GM21528 (cell line): ENCODE measurements around the gene GZF1.

Source experiments
- ATAC-seq: cut with Tn5 transposase; IDR thresholded peaks from one replicate; pipeline ENCODE4 v1.9.1; 2021; ENCODE audit warnings: mild to moderate bottlenecking, moderate library complexity; ENCODE audit not compliant: unreplicated experiment, low FRiP score

GZF1 gene

DNA sequence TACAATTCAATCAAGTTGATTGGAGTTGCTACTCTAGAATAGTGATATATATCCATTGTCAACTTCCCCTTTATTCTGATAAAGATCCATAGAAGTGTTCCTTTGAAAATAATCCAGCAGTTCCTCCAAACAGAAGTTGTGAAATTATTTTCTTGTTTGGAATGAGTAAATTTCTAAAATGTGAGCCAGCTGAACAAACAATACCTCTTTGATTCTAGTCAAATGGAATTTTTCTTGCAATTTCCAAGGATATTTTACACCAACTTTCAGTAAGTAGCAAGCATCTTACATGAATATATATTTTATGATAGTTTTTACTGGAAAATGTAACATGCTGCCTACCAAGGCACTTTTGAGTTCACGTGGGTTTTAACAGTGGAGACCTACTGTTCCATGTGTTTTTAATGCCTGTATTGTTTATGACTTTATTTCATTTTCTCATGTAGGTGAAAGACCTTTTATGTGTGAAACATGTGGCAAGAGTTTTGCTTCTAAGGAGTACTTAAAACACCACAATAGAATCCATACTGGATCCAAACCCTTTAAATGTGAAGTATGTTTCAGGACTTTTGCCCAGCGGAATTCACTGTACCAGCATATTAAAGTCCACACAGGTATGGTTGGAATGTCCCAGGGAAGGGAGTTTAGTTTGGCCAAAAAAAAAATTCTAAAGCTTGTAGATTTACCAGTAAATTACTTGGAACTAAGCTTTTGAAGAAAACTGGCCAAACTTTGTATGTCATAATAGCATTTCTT lies 6.5 kb downstream of the GZF1 start:
- no peak for ATAC-seq

DNA sequence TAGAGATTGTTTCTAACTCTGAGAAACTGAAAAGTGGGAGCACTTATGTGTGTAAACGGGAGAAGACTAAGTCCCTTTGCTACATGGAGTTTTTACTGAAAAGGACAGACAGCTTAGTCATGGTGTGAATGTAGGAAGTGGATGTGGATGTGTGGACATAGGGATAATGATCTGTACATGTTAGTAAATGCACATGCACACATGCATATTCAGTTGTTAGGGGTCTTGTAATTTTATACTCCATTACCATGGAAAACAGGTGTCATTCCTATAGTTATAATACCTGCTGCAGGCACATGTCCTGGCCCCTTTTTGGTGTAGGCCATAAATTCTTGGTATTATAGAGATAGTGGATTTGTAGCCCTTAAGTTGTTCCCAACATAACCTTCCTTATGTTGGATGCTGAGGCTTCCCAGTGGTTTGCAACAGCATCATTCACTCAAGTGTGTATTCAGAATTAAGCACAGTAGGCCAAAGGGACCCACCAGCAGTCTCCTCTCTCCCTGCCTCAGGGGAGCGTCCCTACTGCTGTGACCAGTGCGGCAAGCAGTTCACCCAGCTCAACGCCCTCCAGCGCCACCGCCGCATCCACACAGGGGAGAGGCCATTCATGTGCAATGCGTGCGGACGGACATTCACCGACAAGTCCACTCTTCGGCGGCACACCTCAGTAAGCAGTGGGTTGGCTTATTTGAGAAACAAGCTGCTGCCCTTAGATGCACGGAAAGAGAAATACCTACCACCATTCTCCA lies 7.3 kb downstream of the GZF1 start:
- no peak for ATAC-seq

DNA sequence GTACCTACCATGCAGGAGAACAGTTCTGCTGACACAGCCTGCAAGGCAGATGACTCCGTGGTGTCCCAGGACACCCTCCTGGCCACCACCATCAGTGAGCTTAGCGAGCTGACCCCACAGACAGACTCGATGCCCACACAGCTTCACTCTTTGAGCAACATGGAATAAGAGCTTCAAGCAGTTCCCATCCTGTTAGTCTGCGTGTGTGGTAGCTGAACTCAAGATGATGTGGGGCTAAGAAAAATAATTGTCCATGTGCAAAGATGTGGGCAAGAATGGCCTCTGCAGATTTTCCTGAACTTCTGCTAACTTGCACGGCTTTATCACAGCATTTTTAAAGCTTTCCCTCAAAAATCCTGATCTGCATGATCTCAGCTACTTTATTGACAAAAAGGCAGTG lies 8.3 kb downstream of the GZF1 start:
- ATAC-seq = no peak

- no peak for ATAC-seq
These were observed 8.9 kb downstream of the GZF1 start for GRCh38 chr20:23370873-23371272.

DNA sequence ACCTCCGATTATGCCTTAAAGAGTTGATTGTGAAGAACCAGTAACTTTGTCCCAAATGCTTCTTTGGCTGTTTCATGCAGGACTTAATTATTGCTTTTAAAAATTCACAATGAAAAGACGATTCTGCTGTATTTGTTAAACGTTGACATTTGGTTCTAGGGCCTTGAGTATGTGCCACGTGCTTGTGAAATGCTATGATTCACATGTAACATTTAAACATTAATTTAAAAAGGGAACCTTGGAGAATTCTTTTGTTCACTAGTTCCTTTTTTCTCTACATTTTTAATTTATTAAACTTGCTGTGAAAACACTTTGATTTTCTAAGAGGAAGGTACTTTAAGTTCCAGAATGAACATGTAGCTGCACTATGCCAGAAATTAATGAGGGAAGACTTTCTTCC lies 9.5 kb downstream of the GZF1 start:
- ATAC-seq = no peak

DNA sequence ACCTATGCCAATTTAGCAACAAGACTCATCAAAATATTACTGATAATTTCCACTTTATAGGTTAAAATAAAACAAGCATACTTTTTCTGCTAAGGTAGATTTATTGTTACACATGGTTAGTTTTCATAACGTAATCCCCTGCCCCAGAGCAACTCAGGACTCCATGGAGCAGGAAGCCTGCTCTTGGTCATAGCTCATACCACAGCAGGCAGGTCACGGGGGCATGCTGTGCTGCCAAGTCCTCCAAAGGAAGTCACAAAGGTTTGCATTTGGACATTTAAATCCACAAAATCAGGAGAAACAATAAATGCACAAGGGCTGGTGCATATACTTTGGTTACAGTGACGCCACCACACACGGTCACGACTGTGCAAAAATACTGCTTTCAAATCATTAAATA lies 12.5 kb downstream of the GZF1 start:
- ATAC-seq = no peak

- no peak for ATAC-seq
These were observed 13.8 kb downstream of the GZF1 start for GRCh38 chr20:23375827-23376226.

DNA sequence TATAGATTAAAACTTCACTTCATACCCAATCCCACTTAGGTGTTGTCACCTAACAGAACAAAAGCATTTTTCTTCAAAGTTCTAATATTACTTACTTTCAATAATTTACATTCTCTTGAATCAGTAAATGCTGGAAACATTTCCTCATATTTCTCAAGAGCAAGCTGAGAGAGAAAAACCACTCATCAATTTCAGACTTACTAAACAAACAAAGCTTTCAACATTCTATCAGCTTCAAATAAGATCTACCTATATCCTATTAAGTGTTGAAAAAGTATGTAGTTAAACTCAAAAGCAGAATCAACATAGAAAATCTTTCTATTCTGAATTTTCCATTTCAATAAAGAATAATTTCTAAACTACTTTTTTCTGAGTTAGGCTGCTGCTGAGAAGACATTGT lies 17.8 kb downstream of the GZF1 start:
- ATAC-seq = no peak

GRCh38 chr20:23381876-23382275 lies 19.9 kb downstream of the GZF1 start:
- no peak for ATAC-seq

DNA sequence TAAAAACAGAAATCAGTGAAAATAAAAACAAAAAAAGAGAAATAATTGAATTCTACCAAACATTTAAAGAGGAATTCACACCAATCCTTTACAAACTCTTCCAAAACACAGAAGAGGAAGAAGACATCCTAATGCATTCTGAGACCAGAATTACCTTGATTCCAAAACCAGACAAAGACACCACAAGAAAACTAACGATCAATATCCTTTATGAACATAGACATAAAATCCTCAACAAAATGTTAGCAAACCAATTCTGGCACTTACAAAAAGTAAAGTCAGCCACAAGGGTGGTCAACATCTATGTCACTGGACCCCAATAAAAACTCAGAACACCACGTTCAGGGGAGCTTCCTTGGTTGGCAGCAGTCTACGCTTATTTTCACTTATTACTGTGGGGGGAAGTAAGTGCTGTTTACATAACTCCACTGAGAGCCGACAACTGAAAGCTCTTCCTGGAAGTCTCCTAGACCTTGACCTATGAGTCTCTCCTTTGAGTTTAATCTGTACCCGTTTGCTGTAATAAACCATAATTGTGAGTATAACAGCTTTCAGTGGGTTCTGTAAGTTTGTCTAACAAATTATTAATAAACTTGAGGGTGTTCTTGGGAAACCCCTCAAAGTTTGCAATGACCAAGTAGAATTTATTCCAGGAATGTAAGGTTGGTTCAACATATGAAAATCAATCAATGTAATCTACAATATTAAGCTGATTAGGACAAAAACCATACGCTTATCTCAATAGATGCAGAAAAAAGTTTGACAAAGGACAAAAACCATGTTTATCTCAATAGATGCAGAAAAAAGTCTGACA lies 24.5 kb downstream of the GZF1 start:
- ATAC-seq = no peak

- ATAC-seq = no peak
These were observed 25.1 kb downstream of the GZF1 start for GRCh38 chr20:23387118-23387443.

DNA sequence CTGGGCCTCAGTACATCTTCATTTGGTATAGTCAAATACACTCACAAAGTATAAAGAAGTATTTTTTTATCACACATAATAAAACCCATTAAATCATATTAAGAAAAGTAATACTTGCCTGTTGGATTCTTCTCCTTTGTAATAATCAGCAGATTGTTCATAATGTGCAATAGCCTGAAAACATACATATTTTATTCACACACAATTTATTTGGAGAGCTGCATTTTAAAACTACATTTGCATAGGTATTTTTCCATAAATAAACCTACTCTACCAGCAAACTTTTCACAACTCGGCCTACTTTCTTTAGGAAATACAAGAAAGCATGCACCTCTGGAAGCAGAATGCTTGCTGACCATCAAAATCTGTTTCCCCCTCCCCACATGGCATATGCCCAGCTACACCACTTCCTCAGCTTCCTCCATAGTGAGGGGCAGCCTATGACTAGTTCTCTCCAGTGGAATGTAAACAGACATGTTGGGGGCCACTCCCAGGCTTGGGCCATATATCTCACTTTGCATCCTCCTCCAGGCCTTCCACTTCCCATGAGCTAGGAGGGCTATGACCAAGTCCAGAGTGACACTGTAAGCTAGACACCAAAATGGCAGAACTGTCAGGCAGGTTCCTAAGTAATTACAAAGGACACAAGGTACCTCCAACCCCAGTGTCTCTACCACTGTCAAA lies 28.3 kb downstream of the GZF1 start:
- ATAC-seq = no peak

- no peak for ATAC-seq
These were observed 29.8 kb downstream of the GZF1 start for GRCh38 chr20:23391707-23392310.

GRCh38 chr20:23393996-23394775 lies 32.2 kb downstream of the GZF1 start:
- no peak for ATAC-seq

DNA sequence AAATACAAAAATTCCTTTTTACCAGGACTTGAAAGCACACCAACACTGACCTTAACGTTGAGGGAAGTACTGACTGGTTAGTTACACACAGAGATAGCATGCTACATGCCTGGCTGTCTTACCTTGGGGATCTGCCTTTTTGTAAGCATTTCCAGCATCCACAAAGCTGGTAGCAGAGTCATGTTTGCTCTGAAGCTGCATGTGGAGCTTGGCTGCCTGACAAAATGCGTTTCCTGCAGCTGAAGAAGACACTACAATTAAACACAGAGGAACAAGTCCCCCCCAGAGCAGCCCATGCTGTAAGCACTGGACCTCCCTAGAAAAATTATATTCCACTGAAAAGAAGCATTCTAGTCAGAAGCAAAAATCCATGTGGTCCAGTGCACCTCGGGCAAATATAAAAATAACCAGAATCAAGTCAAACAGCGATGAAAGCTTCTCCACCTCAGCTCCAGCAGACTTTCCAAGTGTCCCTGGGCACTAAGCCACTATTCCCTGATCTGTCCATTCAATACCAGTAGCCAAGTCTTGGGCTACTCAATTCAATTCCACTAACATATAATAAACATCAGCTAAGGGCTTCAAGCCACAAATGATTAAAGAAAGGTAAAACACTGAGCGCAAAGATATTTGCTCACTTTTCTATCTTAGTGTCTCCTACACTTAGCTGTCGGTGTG lies 35.1 kb downstream of the GZF1 start:
- ATAC-seq = no peak

DNA sequence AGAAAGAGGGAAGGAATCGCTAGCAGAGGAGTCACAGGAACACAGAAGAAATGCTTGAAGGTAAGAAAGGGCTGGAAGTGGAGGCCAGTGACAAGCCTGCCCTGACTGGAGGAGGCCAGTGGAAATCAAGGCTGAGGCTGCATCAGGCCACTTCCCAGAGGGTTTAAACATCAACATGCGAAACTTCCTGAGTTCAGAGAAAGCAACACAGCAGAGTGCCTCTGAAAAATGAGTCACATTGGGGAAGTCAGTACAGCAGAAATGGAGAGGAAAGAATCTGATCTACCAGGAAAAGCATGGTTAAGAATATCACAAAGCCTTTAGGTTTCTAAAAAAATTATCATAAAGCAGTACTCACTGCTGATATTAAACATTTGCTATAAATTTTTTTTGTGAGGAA lies 36.0 kb downstream of the GZF1 start:
- no peak for ATAC-seq

GRCh38 chr20:23399568-23400241 lies 37.7 kb downstream of the GZF1 start:
- no peak for ATAC-seq

DNA sequence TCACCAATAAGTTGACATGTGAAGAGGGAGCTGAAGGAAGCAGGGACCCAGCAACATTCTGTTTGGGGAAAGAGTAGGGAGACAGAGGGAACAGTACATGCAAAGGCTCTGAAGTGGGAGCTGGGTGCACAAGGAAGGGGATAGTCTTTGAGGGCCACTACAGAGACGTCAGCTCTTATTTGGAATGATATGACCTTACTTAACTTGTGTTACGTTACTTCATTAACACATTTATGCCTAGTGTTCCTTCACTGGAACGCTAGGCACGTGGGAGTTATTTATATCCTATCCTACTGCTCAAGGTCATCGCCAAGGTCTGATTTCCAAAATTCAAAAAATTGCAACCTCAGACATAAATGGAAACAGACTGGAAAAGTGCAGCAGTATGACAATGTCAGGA lies 39.1 kb downstream of the GZF1 start:
- no peak for ATAC-seq

- ATAC-seq = no peak
These were observed 41.8 kb downstream of the GZF1 start for GRCh38 chr20:23403751-23404150.
